GM19438 (cell line): ENCODE results near the gene TNFRSF1A.
"Not testable (repeated sequence)": the region's sequence is repeated elsewhere in the genome, so short reads cannot be mapped to it uniquely, and the experiment has no call there.

Source experiments
- ATAC-seq: cut with Tn5 transposase; IDR thresholded peaks from one replicate; pipeline ENCODE4 v1.9.1; 2021; ENCODE audit warnings: low read depth; ENCODE audit not compliant: unreplicated experiment

TNFRSF1A gene

DNA sequence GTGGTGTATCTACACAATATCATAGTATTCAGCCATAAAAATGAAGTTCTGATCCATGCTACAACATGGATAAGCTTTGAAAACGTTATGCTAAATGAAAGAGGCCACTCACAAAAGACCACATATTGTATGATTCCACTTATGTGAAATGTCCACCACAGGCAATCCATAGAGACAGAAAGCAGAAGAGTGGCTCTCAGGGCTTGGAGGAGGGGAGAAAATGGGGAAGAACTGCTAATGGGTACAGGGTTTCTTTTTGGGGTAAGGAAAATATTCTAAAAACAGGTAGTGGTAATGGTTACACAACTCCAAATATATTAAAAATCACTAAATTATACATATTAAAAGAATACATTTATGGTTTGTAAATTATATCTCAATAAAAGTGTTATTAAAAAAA lies 17.0 kb upstream of the TNFRSF1A start:
- no peak for ATAC-seq

GRCh38 chr12:6356374-6356820 lies 14.5 kb upstream of the TNFRSF1A start:
- ATAC-seq, result no peak

GRCh38 chr12:6355491-6356373 lies 13.9 kb upstream of the TNFRSF1A start:
- no peak for ATAC-seq

DNA sequence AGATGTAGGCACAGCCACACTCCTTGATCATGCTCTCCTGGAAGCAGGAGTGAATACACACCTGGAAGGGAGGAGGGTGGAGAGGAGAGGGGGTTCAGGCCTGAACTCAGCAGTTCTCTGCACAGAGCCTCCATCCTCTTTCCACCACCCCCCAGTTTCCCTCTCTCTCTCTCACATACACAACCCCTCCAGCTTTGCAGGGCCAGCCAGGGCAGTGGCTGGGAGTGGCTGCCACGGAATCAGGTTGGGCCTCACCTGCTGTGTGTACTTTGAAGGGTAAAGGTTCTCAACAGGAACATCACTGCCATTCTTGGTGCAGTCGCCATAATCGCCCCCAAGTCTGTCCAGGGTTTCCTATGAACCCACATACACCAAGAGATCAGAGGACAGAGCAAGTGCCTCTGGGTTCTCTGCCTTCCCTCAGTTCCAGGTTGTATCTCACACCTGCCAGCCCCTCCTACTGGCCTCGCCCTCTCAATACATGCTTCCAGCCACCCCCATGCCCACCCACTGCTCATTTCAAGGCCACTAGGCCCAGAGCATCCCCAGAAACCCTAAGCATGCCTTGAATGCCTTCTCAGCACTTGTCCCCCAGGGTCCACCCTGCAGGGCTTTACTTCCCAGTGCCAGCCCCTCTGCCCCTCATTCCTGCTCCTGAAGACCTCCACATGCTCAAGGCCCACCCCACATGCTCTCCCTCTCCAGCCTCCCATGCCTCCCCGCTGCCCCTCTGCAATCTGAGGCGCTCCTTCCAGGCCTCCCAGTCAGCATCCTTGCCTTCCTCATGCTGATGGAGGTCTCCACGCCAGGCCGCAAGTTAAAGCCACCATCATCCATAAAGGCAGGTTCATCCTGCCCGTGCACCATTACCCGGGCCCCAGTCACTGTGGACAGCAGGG lies 12.9 kb upstream of the TNFRSF1A start:
- ATAC-seq, result no peak

- ATAC-seq, result no peak
These were observed 10.6 kb upstream of the TNFRSF1A start for GRCh38 chr12:6352193-6353173.

GRCh38 chr12:6351622-6352021 lies 9.7 kb upstream of the TNFRSF1A start:
- no peak for ATAC-seq

- no peak for ATAC-seq
These were observed 5.8 kb upstream of the TNFRSF1A start for GRCh38 chr12:6347367-6348338.

- no peak for ATAC-seq
These were observed 5.1 kb upstream of the TNFRSF1A start for GRCh38 chr12:6346942-6347341.

DNA sequence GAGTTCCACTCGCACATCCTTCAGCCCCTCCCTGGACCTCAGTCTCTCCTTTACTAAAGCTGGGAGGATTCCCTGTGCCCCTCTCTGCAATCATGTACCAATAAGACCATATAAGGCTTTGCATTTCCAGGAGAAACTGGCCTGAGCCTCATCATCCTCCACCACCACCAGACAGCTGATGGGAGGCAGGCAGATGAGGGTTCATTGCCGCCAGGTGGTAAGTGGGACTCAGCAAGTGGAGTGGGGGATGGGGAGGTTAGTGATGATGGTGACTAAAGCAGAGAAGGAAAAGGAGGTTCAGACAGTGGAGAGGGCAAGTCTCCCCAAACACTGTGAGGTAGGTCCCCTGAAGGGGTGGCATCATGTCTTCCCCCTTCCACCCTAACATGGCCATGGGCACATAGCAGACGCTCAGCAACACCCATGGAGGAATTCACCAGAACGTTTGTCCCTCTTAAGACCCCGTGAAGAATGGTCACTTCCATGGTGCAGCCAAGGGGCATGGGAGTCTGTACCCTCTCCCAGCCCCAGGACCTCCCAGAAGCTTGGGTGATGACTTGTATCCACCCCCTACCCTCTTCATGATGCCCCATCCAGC lies 4.5 kb upstream of the TNFRSF1A start:
- no peak for ATAC-seq

DNA sequence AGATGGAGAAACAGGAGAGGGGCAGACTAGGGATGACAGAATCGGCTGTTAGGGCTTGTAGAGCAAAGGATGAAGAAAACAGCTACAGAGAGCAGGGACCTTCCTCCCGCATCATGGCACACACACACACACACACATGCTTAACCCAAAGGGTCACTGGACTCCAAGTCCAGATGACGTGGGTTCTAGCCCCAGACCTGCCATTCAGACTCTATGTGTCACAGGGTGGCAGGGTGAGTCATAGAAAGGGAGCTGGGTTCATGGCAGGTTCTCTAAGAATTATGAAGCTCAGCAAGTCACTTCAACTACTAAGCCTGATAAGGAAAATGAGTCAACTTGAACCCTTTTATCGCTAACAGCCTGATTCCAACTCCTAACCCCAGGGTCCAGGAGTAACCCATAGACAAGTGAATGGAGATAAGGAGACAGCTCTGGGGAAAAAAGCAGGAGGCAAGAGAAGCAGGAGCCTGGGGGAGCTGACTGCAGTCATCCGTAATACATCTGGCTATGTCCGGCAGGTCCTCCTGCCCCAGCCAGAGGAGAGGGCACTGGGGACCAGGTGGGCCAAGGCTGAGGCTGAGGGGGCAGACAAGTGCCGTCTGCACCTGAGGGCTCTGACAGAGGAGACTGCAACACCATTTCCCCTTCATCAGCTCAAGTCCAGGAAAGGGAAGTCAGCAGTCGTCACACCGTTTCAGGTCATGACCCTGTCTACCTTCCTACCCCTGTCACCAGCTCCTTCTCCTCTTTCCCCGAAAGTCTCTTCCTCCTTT lies 3.6 kb upstream of the TNFRSF1A start:
- no peak for ATAC-seq

DNA sequence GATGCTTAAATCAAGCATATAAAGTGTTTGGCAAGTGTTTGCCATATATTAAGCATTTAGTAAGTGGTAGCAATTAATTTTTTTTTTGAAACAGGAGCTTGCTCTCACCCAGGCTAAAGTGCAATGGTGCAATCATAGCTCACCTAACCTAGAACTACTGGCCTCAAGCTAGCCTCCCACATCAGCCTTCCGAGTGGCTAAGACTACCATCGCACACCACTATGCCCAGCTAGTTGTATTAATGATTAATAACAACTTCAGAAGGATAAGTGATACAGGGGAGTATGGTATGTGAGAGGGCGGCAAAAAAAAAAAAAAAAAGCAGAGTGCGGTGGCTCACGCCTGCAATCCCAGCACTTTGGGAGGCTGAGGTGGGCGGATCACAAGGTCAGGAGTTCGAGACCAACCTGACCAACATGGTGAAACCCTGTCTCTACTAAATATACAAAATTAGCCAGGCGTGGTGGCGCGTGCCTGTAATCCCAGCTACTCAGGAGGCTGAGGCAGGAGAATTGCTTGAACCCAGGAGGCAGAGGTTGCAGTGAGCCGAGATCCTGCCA lies 2.3 kb upstream of the TNFRSF1A start:
- not testable (repeated sequence) for ATAC-seq

- ATAC-seq, result no peak
These were observed 1.6 kb upstream of the TNFRSF1A start for GRCh38 chr12:6343518-6343917.

DNA sequence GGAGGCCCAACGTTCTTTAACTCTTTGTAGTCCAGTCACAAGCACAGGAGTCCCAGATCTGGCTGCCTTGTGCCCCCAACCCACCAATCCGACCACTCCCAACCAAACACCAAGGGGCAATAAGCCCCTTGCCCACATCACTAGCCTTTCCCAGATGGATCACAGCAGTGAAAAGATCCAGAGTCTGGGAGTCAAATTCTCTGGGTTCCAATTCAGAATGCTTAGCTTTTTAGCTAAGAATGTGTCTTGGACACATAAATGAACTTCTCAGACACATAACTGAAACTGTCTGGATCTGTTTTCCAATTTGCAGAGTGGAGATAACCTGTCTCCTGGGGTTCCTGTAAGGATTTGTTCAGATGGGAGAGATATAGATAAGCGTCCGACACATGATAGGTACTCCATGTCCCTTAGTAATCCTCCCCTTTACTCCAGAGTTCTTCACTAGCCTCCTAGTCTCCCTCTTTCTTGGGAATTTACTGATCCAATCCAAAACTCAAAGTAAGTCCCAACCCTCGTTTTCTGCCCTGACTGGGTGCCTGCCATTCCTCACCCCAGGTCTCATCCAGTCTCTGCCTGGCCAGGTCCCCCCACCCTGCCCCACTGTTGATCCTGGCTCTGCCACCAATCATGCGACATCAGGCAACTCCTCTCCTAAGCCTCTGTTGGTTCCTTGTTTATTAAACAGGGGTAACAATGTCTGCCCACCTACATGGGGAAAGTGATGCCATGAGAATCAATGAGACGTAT lies 439 bp upstream of the TNFRSF1A start:
- ATAC-seq, result no peak

DNA sequence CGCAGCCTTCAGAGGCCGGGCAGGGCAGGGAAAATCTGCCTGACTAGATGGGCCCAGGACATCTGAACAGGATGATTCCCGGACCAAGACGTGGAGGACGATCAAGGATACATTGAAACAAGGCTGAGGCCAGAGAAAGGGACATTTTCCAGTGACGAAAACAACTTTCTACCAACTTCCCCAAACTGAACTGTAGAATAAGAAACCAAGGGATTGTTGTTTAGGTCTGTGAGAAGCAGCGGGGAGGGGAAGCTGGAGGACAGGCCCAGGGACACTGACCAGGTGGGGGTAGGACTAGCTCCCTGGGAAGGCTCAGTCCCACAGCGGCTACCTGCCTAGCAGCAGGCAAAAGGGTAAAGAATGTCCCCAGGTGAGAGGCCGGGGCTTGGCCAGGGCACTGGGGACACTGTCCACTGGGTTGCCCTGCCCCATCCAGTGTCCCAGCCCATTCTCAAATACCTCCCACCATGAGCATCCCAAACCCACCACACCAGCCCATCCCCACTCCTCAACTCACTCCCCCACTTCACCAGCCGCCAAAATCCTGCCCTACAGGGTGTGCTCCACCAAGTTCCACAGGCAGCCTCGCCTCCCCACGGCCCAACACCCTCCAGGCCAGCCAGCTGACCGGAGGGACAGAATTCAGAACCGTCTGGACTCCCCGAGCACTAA lies 995 bp downstream of the TNFRSF1A start:
- ATAC-seq, result no peak

GRCh38 chr12:6340032-6340638 lies 1.7 kb downstream of the TNFRSF1A start:
- no peak for ATAC-seq

GRCh38 chr12:6338955-6339354 lies 2.9 kb downstream of the TNFRSF1A start:
- no peak for ATAC-seq
